Kidney (tissue), 14 donors: ENCODE results near the gene TCF25. TPM values are rescaled to one million over a fixed set of nuclear protein-coding genes. Genes with fewer than 3 reads are reported as not detected.

Experiments
- DNase-seq, 5 donors: peaks; one replicate each; pipeline ENCODE4 v3.0.0-alpha.2; 2013 to 2020
- FAIRE-seq: peaks from 2 replicates; lab custom pipeline; 2012; peaks lifted over from hg19 to GRCh38; lab: Jason Lieb, UNC
- H3K27ac ChIP-seq, 2 donors: one replicate each; pipeline ENCODE4 v1.7.0; 2013; ENCODE audit warnings: low read depth in 2 of 2, low read length in 2 of 2, inconsistent platforms in 1 of 2
- H3K27me3 ChIP-seq: one replicate; pipeline ENCODE4 v1.7.1; 2013; ENCODE audit warnings: low read length, inconsistent platforms; ENCODE audit not compliant: control insufficient read depth, insufficient read depth
- H3K36me3 ChIP-seq, 3 donors: one replicate each; pipeline versions ENCODE4 v1.7.0 to v1.7.1; 2013; ENCODE audit warnings: low read length in 3 of 3, control low read depth in 1 of 3, inconsistent platforms in 1 of 3; ENCODE audit not compliant: insufficient read depth in 3 of 3, control insufficient read depth in 2 of 3
- H3K4me1 ChIP-seq, 3 donors: one replicate each; pipeline versions ENCODE4 v1.7.0 to v1.7.1; 2013; ENCODE audit warnings: low read length in 3 of 3, inconsistent platforms in 1 of 3, low read depth in 1 of 3; ENCODE audit not compliant: control insufficient read depth in 2 of 3, insufficient read depth in 2 of 3
- H3K4me3 ChIP-seq, 3 donors: one replicate each; pipeline versions ENCODE4 v1.7.0 to v1.8.1; 2013; ENCODE audit warnings: low read length in 3 of 3, control low read depth in 1 of 3, inconsistent platforms in 1 of 3
- H3K9ac ChIP-seq, 3 donors: one replicate each; pipeline versions ENCODE4 v1.7.0 to v1.7.1; 2013; ENCODE audit warnings: low read length in 3 of 3, control low read depth in 1 of 3, inconsistent platforms in 1 of 3
- H3K9me3 ChIP-seq, 3 donors: one replicate each; pipeline versions ENCODE4 v1.7.0 to v1.7.1; 2013; ENCODE audit warnings: low read length in 3 of 3, control low read depth in 1 of 3, inconsistent platforms in 1 of 3; ENCODE audit not compliant: control insufficient read depth in 2 of 3, insufficient read depth in 1 of 3
- CTCF ChIP-seq: IDR thresholded peaks from 3 replicates; pipeline ENCODE4 v1.5.1; 2012; ENCODE audit warnings: mild to moderate bottlenecking, moderate library complexity, borderline replicate concordance; ENCODE audit not compliant: insufficient read depth; ENCODE audit errors: extremely low read depth
- intact Hi-C: fragments of 100-400 bp; cut with DNase I; formaldehyde crosslinking; loops from one replicate; pipeline ENCODE4 v1.11.1; 2022
- polyA plus RNA-seq: library from polyadenylated mRNA; stranded (reverse); fragments of 350-450 nt; fragmentation: Illumina TruSeq; extraction: RNeasy Lipid Tissue Mini Kit (QIAGEN cat#74804); gene quantifications from one replicate; pipeline ENCODE4 v1.2.3, GENCODE V29; 2014; ENCODE audit warnings: low read depth, low replicate concordance; ENCODE audit not compliant: insufficient read depth
- total RNA-seq: library from RNA; stranded (reverse); fragmentation: NEBNext Ultra II Directional; extraction: Animal tissue kit (Norgen Biotek cat#: 25700); gene quantifications from one replicate; pipeline ENCODE4 v1.2.1, GENCODE V29; 2021
- donor health status: control.
- donor health status: control.
- donor health status: control.
- donor health status: control.
- donor health status: control.
- donor health status: DM: yes; HTN: yes; CAD: no.
- donor health status: Normal renal cell carcinoma (clear cell type).

The TCF25 gene
- total and polyA plus RNA-seq, 2 donors from 2014 or later, result 157 to 209 TPM

- no peak for DNase-seq
- Histone ChIP-seq H3K27ac (no peak overlapping the region), H3K4me1 (no peaks in the 10 kb centered on the region), H3K9ac (no peak overlapping the region), H3K9me3 (no peaks in the 10 kb centered on the region), H3K4me3 (no peak overlapping the region), H3K36me3 (peaks cover 4 to 44% (median 36%) of the 10 kb centered on the region in 3 donors), H3K27me3 (no peaks in the 10 kb centered on the region)
- TF ChIP-seq CTCF, result no peak
- no peak for FAIRE-seq
- intact Hi-C loops, result no loop called here
These were observed 18.8 kb downstream of the TCF25 start for GRCh38 chr16:89892055-89892630.

- intact Hi-C loops, result no loop called here
- no peaks in the 10 kb centered on the region for H3K27me3 ChIP-seq
- no peaks in the 10 kb centered on the region for H3K9me3 ChIP-seq
- TF ChIP-seq CTCF, result no peak
- no peak for DNase-seq
- no peaks in the 10 kb centered on the region for H3K4me1 ChIP-seq
- FAIRE-seq, result no peak
- H3K27ac ChIP-seq, result no peak overlapping the region
- H3K4me3 ChIP-seq, result no peak overlapping the region
- H3K36me3 ChIP-seq, result peaks cover 4 to 42% (median 33%) of the 10 kb centered on the region in 3 donors
- H3K9ac ChIP-seq, result no peak overlapping the region
These were observed 19.2 kb downstream of the TCF25 start for GRCh38 chr16:89892635-89893034.

GRCh38 chr16:89893642-89894548, 20.5 kb downstream of the TCF25 start:
- Histone ChIP-seq H3K27ac (no peak overlapping the region), H3K27me3 (no peaks in the 10 kb centered on the region), H3K36me3 (peaks cover 6 to 42% (median 35%) of the 10 kb centered on the region in 3 donors), H3K4me3 (no peak overlapping the region), H3K9me3 (no peaks in the 10 kb centered on the region), H3K4me1 (no peaks in the 10 kb centered on the region), H3K9ac (no peak overlapping the region)
- no peak for DNase-seq
- FAIRE-seq, result no peak
- TF ChIP-seq CTCF, result no peak
- intact Hi-C loops, result no loop called here
